Measurements from ENCODE around the gene YIPF2.

Gene YIPF2

GRCh38 chr19:10876459-10877240, 51.8 kb downstream of the YIPF2 start:
- no peaks in the 10 kb centered on the region for H3K27me3 ChIP-seq (ENCODE audit: control insufficient read depth, insufficient read depth, low read length)
- no peak overlapping the region for H3K9ac ChIP-seq (ENCODE audit: low read length)
- H3K36me3 ChIP-seq (ENCODE audit: control insufficient read depth, insufficient read depth, low read length) = no peaks in the 10 kb centered on the region
- H3K4me1 ChIP-seq (ENCODE audit: control insufficient read depth, insufficient read depth, low read length) = peaks cover 3% of the 10 kb centered on the region
- H3K27ac ChIP-seq (ENCODE audit: low read depth, low read length) = peak overlapping the region; percentile 37
- no peak overlapping the region for H3K4me3 ChIP-seq (ENCODE audit: low read length)

- no peaks in the 10 kb centered on the region for H3K36me3 ChIP-seq (ENCODE audit: control insufficient read depth, insufficient read depth, low read length)
- H3K27ac ChIP-seq (ENCODE audit: low read depth, low read length) = no peak overlapping the region
- H3K4me3 ChIP-seq (ENCODE audit: low read length) = no peak overlapping the region
- no peaks in the 10 kb centered on the region for H3K27me3 ChIP-seq (ENCODE audit: control insufficient read depth, insufficient read depth, low read length)
- no peaks in the 10 kb centered on the region for H3K4me1 ChIP-seq (ENCODE audit: control insufficient read depth, insufficient read depth, low read length)
- H3K9ac ChIP-seq (ENCODE audit: low read length) = no peak overlapping the region
These were observed 54.4 kb downstream of the YIPF2 start for GRCh38 chr19:10874024-10874423.

- H3K36me3 ChIP-seq (ENCODE audit: control insufficient read depth, insufficient read depth, low read length) = no peaks in the 10 kb centered on the region
- peak overlapping the region; percentile 66 for H3K27ac ChIP-seq (ENCODE audit: low read depth, low read length)
- peak overlapping the region; percentile 90 for H3K9ac ChIP-seq (ENCODE audit: low read length)
- peak overlapping the region; percentile 86 for H3K4me3 ChIP-seq (ENCODE audit: low read length)
- no peaks in the 10 kb centered on the region for H3K27me3 ChIP-seq (ENCODE audit: control insufficient read depth, insufficient read depth, low read length)
- no peaks in the 10 kb centered on the region for H3K4me1 ChIP-seq (ENCODE audit: control insufficient read depth, insufficient read depth, low read length)
These were observed 55.8 kb downstream of the YIPF2 start for GRCh38 chr19:10872546-10873107.
